GM21515 (cell line): ENCODE data around the gene RTKN.
"Not testable (repeated sequence)": the region's sequence is repeated elsewhere in the genome, so short reads cannot be mapped to it uniquely, and the experiment has no call there.

ENCODE experiments used
- ATAC-seq: cut with Tn5 transposase; IDR thresholded peaks from one replicate; pipeline ENCODE4 v1.9.1; 2021; ENCODE audit not compliant: unreplicated experiment

Gene RTKN

GRCh38 chr2:74439373-74439772 lies 2.4 kb downstream of the RTKN start:
- no peak for ATAC-seq

GRCh38 chr2:74438248-74438647 lies 3.5 kb downstream of the RTKN start:
- no peak for ATAC-seq

DNA sequence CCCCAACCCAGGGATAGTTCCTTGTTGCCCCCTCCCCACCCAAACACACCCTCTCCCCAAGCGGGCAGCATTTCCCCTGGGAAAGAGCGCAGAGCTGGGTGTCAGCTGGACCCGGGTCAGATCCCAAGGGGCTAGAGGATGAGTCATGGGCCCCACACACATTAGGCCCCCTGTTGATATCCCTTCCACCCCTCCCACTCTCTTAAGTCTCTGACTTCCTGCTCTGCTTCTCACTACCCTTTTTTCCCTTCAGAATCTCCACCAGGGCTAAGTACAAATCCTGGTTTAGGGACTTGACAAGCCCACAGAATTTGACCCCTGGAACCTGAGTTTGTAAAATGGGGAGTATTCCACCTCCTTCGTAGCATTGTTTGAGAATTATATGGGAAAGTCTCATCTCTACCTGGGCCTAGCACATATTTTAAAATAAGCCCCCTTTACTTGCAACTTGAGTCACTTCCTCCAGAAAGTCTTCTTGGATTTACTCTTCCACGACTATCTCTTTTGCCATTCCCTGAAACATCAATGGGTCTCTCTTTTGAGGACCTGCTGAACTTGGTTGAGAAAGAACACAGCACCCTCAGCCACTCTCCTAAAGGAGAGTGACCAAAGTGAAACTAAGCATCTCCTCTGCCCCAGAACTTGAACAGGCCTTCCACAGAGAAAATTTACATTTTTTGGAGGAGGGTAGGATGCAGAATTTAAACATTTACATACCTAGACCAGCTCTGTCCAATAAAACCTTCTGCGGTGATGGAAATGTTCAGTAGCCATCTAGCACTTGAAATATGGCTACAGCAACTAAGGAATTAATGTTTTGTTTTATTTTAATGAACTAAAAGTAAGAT lies 4.7 kb downstream of the RTKN start:
- no peak for ATAC-seq

- ATAC-seq, result no peak
Observed at GRCh38 chr2:74436111-74436805, 5.5 kb downstream of the RTKN start.

- no peak for ATAC-seq
Observed at GRCh38 chr2:74430502-74430901, 11.2 kb downstream of the RTKN start.

DNA sequence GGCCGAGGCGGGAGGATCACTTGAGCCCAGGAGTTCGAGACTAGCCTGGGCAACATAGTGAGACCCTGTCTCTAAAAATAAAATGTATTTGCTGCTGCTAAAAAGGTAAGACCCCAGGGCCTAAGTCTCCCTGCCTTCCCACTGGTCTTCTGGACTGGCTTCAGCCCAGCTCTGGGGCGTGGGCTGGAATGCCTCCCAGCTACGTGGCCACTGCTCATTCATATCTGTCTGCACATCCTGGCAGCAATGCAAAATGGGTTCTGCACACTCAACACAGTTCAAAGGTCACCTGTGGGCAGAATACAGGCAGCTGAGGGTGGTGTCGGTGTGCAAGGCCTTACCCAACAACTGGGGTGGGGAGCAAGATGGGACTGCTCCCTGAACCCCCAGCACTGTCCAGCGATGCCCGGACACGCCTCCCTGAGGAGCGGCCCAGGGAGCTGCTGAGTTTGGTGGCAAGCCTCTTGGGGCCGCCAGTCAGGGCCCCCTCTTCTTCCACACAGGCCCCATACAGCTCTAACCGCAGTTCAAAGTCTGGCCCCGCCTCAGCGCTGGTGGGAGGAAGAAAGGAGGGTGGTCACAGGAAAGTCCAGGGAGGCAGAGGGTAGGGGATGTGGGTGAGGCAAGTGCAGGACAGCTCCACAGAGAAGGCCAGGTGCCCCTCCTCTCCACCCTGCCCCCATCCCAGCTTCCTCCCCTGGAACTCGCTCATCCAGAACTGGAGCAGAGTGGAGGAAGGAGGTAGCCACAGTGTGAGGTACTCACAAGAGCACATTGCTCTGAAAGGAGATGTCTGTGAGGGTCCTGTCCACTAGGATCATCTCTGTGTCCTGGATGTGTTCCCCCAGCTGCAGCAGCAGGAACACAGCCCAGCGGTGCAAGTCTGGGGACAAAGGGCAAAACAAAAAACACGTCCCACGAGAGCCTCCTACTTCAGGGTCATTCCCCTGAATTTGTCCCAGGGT lies 12.0 kb downstream of the RTKN start:
- no peak for ATAC-seq

- no peak for ATAC-seq
Observed at GRCh38 chr2:74428675-74429074, 13.1 kb downstream of the RTKN start.

DNA sequence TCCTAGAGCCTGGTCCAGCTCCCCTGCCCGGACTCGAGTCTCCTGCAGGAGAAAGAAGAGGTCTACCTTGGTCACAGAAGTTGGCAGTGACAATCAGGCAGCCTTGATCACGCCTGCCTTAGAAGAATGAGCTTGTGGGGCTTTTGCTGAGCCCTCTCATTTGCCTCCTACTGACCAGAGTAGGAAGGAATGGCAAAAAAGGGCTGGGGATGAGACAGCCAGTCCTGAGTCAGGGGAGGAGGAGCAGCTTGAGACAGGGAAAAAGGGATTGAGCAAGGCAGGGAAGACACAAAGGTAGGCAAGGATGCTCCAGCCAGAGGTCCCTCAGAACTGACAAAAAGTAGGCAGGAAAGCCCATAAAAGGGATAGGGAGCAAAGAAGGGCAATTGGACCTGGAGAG lies 14.2 kb downstream of the RTKN start:
- no peak for ATAC-seq

- no peak for ATAC-seq
Observed at GRCh38 chr2:74426181-74426758, 15.5 kb downstream of the RTKN start.

- no peak for ATAC-seq
Observed at GRCh38 chr2:74425523-74425922, 16.2 kb downstream of the RTKN start.

DNA sequence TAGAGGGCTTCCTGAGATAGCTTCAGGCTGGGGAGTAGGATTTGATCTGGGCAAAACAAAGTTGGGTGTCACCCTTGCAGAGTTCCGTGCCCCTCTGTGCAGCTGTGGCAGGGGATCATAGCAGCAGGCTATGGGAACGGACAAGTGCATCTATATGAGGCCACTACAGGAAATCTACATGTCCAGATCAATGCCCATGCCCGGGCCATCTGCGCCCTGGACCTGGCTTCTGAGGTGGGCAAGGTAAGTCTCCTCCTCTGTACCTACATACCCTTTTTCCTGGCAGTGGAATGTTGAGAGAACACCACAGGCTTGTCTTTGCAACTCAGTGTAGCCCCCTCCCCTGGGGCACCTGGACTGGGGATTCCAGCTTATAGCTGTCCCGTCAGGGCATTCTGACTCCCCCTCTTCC lies 16.7 kb downstream of the RTKN start:
- ATAC-seq, result no peak

DNA sequence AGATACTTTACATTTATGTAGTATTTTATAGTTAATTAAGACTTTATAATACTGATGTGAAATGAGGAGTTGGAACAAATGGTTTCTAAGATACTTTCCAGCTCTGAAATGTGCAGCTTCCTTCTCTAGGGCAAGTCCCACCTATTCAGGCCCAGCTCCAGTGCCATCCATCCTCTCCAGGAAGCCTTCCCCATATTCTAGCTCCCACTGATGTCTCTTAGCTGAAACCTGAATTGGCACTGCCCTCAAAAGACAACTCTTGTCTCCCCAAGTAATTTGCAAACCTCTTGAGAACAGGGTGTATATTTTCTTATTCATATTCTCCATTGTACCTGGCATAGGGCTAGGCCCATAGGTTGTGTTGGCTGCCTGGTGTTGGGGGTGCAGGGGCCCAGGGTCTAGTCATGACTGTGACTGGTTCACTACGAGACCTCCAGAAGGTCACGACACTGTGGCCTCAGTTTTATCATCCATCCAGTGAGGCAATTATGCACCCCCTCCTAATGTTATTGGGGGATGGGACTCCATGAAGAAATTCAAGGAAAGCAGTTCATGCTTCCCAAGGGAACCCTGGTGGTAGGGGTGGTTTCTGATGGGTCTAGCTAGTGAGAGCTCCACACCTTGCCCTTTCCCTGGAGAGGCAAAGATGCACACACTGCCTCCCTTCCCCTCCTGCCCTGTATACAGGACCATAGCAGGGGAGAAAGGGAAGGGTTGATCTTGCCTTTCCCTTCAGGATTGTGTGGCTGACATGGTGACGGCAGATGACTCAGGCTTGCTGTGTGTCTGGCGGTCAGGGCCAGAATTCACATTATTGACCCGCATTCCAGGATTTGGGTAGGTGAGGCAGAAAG lies 17.4 kb downstream of the RTKN start:
- ATAC-seq, result no peak

DNA sequence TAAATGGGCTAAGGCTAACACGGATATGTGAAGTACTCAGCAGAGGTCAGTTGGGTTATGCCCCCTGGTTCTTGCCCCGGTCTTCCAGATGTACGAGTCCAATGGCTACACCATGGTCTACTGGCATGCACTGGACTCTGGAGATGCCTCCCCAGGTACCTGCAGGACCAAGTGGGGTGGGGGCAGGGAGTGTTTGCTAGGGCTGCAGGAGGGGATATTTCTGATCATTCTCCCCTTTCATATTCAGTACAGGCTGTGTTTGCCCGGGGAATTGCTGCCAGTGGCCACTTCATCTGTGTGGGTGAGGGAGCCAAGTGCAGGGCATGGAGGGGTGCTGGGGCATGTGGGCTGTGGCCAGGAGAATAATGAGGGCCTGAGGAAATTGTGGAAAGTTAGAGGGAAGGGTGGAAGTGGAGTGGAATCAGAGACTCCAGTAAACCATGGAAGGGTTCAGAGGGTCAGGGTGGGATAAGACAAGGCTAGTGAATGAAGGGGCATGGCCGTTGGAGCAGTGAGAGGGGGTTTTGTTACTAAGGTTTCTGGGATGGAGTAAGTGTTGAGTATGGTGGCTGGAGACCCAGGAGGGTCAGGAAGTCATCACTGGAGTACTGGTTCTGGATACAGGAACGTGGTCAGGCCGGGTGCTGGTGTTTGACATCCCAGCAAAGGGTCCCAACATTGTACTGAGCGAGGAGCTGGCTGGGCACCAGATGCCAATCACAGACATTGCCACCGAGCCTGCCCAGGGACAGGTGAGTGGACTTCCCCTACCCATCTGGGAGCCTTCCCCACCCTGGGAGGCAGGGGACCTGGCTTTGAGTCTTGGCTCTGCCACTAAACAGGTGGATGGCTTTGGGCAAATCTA lies 18.3 kb downstream of the RTKN start:
- ATAC-seq, result no peak

- ATAC-seq, result peak; percentile 92
Observed at GRCh38 chr2:74421221-74421870, 20.4 kb downstream of the RTKN start, which contains the start of the genes C2orf81 and WDR54. Gene C2orf81 (minus strand): TSS chr2:74421619. CDS start chr2:74421560, 59 bp downstream. Gene WDR54 (plus strand): TSS chr2:74421730. CDS start chr2:74422154, 424 bp downstream.

DNA sequence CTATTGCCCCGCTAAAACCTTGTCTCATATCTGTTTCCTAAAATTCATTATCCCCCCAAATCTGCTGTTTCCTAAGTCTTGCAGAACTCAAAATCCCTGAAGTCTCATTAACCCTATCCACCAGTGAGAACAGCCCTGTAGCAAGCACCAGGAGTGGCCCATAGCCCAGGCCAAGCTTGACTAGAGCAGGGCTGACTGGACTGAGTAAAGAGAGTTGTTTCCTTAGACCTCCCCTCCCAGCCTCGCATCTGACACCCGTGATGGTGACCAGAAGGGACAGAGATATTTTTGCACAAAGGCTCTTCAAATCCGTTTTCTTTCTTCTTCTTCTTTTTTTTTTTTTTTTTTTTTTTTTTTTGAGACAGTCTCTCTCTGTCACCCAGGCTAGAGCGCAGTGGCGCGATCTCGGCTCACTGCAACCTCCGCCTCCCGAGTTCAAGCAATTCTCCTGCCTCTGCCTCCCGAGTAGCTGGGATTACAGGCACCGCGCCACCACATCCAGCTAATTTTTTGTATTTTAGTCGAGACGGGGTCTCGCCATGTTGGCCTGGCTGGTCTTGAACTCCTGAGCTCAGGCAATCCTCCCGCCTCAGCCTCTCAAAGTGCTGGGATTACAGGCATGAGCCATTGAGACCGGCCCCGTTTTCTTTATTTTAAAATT lies 21.2 kb downstream of the RTKN start:
- not testable (repeated sequence) for ATAC-seq

GRCh38 chr2:74420006-74420405 lies 21.7 kb downstream of the RTKN start:
- no peak for ATAC-seq

DNA sequence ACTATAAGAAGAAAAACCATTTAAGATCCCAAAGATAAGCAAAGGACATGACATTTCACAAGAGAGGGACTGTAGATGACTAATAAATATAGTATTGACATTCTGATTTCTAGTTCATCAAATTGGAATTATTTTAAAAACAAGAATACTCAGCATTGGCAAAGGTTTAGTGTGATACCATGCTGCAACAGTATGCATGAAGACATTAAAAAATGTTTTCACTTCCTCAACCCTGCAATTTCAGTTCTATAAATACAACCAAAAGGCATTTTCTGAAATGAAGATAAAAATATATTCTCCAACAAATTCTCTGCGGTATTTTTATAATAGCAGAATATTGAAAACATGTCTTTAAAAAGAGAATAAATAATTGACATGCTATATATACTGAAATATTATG lies 22.4 kb downstream of the RTKN start:
- no peak for ATAC-seq

GRCh38 chr2:74418312-74418711 lies 23.4 kb downstream of the RTKN start:
- ATAC-seq, result no peak
